ENCODE results near the gene NDUFS1. TPM values are rescaled to one million over a fixed set of nuclear protein-coding genes. Genes with fewer than 3 reads are reported as not detected.

NDUFS1 gene
- polyA plus RNA-seq, 1 donor from 2014 or later = 113 TPM

DNA sequence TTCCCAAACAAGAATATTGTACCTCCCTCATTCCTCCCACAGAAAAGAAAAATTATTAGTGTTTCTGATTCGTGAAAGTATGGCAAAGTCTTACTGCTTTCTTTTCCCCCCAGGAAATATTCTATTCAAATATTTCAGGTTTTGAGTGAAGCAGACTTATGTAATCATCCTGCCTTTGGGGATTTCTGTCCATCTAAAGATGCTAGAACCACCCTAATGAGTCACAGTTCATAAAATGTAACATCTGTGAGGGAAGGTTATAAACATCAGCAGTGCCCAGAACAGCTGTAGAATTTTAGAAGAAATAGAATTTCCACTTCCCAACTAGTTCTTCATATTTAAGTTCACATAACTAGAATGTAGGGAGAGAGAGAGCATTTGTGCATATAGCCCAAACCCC lies 39.4 kb upstream of the NDUFS1 start:
- H3K79me2 ChIP-seq (replicated peaks; ENCODE audit: insufficient read depth, low read length) = no peaks in the 10 kb centered on the region
- no peaks in the 10 kb centered on the region for H3K9me2 ChIP-seq (ENCODE audit: insufficient read depth, low read length)
- no peaks in the 10 kb centered on the region for H3K27me3 ChIP-seq (ENCODE audit: insufficient read depth, low read depth, low read length)
- H3K9me3 ChIP-seq (ENCODE audit: low read length) = no peaks in the 10 kb centered on the region
- TF ChIP-seq TAF1 (IDR thresholded peaks at IDR 0.05; ENCODE audit: low read depth) (no peak), POLR2AphosphoS5 (IDR thresholded peaks at IDR 0.05) (no peak), SMC3 (conservative IDR thresholded peaks at IDR 0.05; ENCODE audit: poor library complexity) (no peak), EZH2 (IDR thresholded peaks at IDR 0.05; ENCODE audit: borderline replicate concordance, insufficient read depth, low read length, poor library complexity, severe bottlenecking) (no peak), REST (IDR thresholded peaks at IDR 0.05; ENCODE audit: borderline replicate concordance) (no peak), RAD21 (conservative IDR thresholded peaks at IDR 0.05) (no peak), MXI1 (conservative IDR thresholded peaks at IDR 0.05; ENCODE audit: poor library complexity, severe bottlenecking) (no peak), EP300 (conservative IDR thresholded peaks at IDR 0.05; ENCODE audit: poor library complexity, severe bottlenecking) (no peak)
- TF ChIP-seq, protein P1, sequence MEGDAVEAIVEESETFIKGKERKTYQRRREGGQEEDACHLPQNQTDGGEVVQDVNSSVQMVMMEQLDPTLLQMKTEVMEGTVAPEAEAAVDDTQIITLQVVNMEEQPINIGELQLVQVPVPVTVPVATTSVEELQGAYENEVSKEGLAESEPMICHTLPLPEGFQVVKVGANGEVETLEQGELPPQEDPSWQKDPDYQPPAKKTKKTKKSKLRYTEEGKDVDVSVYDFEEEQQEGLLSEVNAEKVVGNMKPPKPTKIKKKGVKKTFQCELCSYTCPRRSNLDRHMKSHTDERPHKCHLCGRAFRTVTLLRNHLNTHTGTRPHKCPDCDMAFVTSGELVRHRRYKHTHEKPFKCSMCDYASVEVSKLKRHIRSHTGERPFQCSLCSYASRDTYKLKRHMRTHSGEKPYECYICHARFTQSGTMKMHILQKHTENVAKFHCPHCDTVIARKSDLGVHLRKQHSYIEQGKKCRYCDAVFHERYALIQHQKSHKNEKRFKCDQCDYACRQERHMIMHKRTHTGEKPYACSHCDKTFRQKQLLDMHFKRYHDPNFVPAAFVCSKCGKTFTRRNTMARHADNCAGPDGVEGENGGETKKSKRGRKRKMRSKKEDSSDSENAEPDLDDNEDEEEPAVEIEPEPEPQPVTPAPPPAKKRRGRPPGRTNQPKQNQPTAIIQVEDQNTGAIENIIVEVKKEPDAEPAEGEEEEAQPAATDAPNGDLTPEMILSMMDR (IDR thresholded peaks at IDR 0.05; ENCODE audit: poor library complexity, severe bottlenecking) = no peak
- H3K4me2 ChIP-seq (ENCODE audit: low read length) = no peak overlapping the region
- no peak overlapping the region for H2AFZ ChIP-seq (ENCODE audit: low read depth, low read length)
- H3K27ac ChIP-seq (ENCODE audit: low read length) = no peak overlapping the region
- no peaks in the 10 kb centered on the region for H4K20me1 ChIP-seq (ENCODE audit: insufficient read depth)
- no peaks in the 10 kb centered on the region for H3K36me3 ChIP-seq (ENCODE audit: insufficient read depth, low read length)
- no peak overlapping the region for H3K4me3 ChIP-seq (ENCODE audit: low read length)
- H3K9ac ChIP-seq (ENCODE audit: low read length) = no peak overlapping the region
- no peaks in the 10 kb centered on the region for H3F3A ChIP-seq (ENCODE audit: insufficient read depth, low read length, poor library complexity, severe bottlenecking)

DNA sequence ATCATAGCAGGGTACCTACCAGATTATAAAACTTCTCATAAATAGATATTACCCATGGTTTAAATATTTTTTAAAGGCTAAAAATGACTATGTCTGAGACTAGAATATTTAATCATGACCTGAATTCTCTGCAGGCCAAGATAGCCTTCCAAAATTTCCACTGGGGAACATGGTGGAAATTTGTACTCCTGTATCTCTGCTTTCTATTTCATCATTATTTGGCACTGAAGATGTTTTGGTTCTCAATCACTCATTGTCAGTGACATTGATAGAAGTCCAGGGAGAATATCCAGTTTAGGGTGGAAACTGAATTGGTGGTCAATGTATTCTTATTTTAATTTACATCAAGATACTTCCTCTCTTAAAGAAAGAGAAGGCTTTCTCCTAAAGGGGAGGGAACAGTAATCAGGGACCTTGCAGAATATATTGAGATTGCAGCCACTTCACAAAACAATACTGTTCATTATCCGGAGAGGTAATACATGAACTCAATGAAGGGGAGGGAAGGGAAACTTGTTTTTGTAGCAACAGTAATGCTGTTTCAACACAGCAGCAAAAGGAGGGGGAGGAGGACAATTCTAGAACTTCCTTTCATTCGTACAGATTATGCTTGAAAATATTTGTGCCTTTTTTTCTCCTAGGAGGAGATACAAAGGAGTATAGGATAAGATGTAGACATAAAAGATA lies 34.6 kb upstream of the NDUFS1 start:
- Histone ChIP-seq H4K20me1 (ENCODE audit: insufficient read depth) (no peaks in the 10 kb centered on the region), H3K9me3 (ENCODE audit: low read length) (no peaks in the 10 kb centered on the region), H3K4me2 (ENCODE audit: low read length) (no peak overlapping the region), H2AFZ (ENCODE audit: low read depth, low read length) (no peak overlapping the region), H3K27me3 (ENCODE audit: insufficient read depth, low read depth, low read length) (no peaks in the 10 kb centered on the region), H3K9me2 (ENCODE audit: insufficient read depth, low read length) (no peaks in the 10 kb centered on the region), H3K27ac (ENCODE audit: low read length) (no peak overlapping the region), H3K36me3 (ENCODE audit: insufficient read depth, low read length) (no peaks in the 10 kb centered on the region), H3K4me3 (ENCODE audit: low read length) (no peak overlapping the region), H3K79me2 (replicated peaks; ENCODE audit: insufficient read depth, low read length) (no peaks in the 10 kb centered on the region), H3F3A (ENCODE audit: insufficient read depth, low read length, poor library complexity, severe bottlenecking) (no peaks in the 10 kb centered on the region), H3K9ac (ENCODE audit: low read length) (no peak overlapping the region)
- TF ChIP-seq RAD21 (conservative IDR thresholded peaks at IDR 0.05) (no peak), EZH2 (IDR thresholded peaks at IDR 0.05; ENCODE audit: borderline replicate concordance, insufficient read depth, low read length, poor library complexity, severe bottlenecking) (no peak), EP300 (conservative IDR thresholded peaks at IDR 0.05; ENCODE audit: poor library complexity, severe bottlenecking) (no peak), TAF1 (IDR thresholded peaks at IDR 0.05; ENCODE audit: low read depth) (no peak), MXI1 (conservative IDR thresholded peaks at IDR 0.05; ENCODE audit: poor library complexity, severe bottlenecking) (no peak)
- TF ChIP-seq, protein P1 (IDR thresholded peaks at IDR 0.05; ENCODE audit: poor library complexity, severe bottlenecking) = no peak
